K562 (cell line): ENCODE results near the gene ETFRF1. TPM values are rescaled to one million over a fixed set of nuclear protein-coding genes. Genes with fewer than 3 reads are reported as not detected.
A peak's percentile ranks its signal among the peaks of the same experiment; 100 is the strongest.

Experiments
- BACH1 ChIP-seq: fragments of 200-800 bp; sonication (Bioruptor generic); IDR thresholded peaks from 2 replicates; pipeline ENCODE4 v1.6.1; 2016; ENCODE audit warnings: missing genetic modification characterization, missing compliant biosample characterization
- C11orf30 ChIP-seq: fragments of 450-650 bp; IDR thresholded peaks from 2 replicates; pipeline ENCODE4 v1.6.1; 2016; ENCODE audit warnings: low read depth, mild to moderate bottlenecking
- CHD4 ChIP-seq: fragments of 200-600 bp; sonication (generic); IDR thresholded peaks from 3 replicates; pipeline ENCODE4 v1.6.1; 2012; ENCODE audit warnings: low read depth, mild to moderate bottlenecking, mixed read lengths, low read length, inconsistent platforms; ENCODE audit not compliant: insufficient read depth, insufficient replicate concordance, poor library complexity, severe bottlenecking
- ELF4 ChIP-seq: fragments of 450-650 bp; formaldehyde crosslinking; IDR thresholded peaks from 2 replicates; pipeline ENCODE4 v1.4.0; 2022; ENCODE audit warnings: missing genetic modification characterization
- HDAC1 ChIP-seq, 2 experiments: fragments of 450-650 bp; IDR thresholded peaks; 2 replicates each; pipeline ENCODE4 v1.6.1; 2016 to 2017; ENCODE audit warnings: inconsistent platforms in 1 of 2, mild to moderate bottlenecking in 1 of 2, moderate library complexity in 1 of 2
- KDM5B ChIP-seq: fragments of 200-600 bp; sonication (generic); IDR thresholded peaks from 2 replicates; pipeline ENCODE4 v1.6.1; 2012; ENCODE audit warnings: low read depth, mild to moderate bottlenecking, moderate library complexity, low read length, control low read depth, inconsistent platforms; ENCODE audit not compliant: insufficient replicate concordance
- LEF1 ChIP-seq: fragments of 450-650 bp; IDR thresholded peaks from 2 replicates; pipeline ENCODE4 v1.6.1; 2016; ENCODE audit warnings: mild to moderate bottlenecking
- MEF2A ChIP-seq: IDR thresholded peaks from 2 replicates; pipeline ENCODE4 v1.6.1; 2011; ENCODE audit warnings: low read depth, mild to moderate bottlenecking, low read length, moderate library complexity; ENCODE audit not compliant: control insufficient read depth
- MEIS2 ChIP-seq: fragments of 450-650 bp; IDR thresholded peaks from 2 replicates; pipeline ENCODE4 v1.6.1; 2014; ENCODE audit warnings: mild to moderate bottlenecking; ENCODE audit not compliant: partially characterized antibody
- MNT ChIP-seq, 2 experiments: fragments of 450-650 bp; conservative IDR thresholded peaks; 2 replicates each; pipeline ENCODE4 v1.6.1; 2017; ENCODE audit warnings: mild to moderate bottlenecking in 2 of 2, moderate library complexity in 2 of 2
- MTA1 ChIP-seq: fragments of 450-650 bp; IDR thresholded peaks from 2 replicates; pipeline ENCODE4 v1.6.1; 2017; ENCODE audit warnings: borderline replicate concordance
- MYBL2 ChIP-seq, 2 experiments: fragments of 450-650 bp in 1 of 2; sonication (generic) in 1 of 2; formaldehyde crosslinking in 1 of 2; IDR thresholded peaks; 2 replicates each; pipeline versions ENCODE4 v1.6.1 to v1.8.1; 2017 to 2022; ENCODE audit warnings: borderline replicate concordance in 1 of 2, inconsistent platforms in 1 of 2, low read depth in 1 of 2, mild to moderate bottlenecking in 1 of 2, missing genetic modification reagents in 1 of 2, moderate library complexity in 1 of 2
- RBBP5 ChIP-seq: fragments of 200-600 bp; sonication (generic); IDR thresholded peaks from 2 replicates; pipeline ENCODE4 v1.6.1; 2012; ENCODE audit warnings: borderline replicate concordance, mild to moderate bottlenecking, low read length, control low read depth, inconsistent platforms; ENCODE audit not compliant: insufficient read depth, poor library complexity, severe bottlenecking
- SAP30 ChIP-seq: fragments of 200-600 bp; sonication (generic); IDR thresholded peaks from 2 replicates; pipeline ENCODE4 v1.6.1; 2012; ENCODE audit warnings: borderline replicate concordance, low read depth, mild to moderate bottlenecking, moderate library complexity, low read length, control low read depth, inconsistent platforms; ENCODE audit not compliant: insufficient read depth, poor library complexity, severe bottlenecking
- SIN3A ChIP-seq, 2 experiments: fragments of 150-350 bp in 1 of 2; IDR thresholded peaks; 2 replicates each; pipeline ENCODE4 v1.6.1; 2011 to 2016; ENCODE audit warnings: borderline replicate concordance in 2 of 2, low read depth in 2 of 2, low read length in 2 of 2, mild to moderate bottlenecking in 2 of 2, moderate library complexity in 2 of 2; ENCODE audit not compliant: control insufficient read depth in 1 of 2
- TAF9B ChIP-seq: fragments of 450-650 bp; IDR thresholded peaks from 2 replicates; pipeline ENCODE4 v1.6.1; 2018; ENCODE audit warnings: mild to moderate bottlenecking; ENCODE audit not compliant: partially characterized antibody
- TAL1 ChIP-seq: fragments of 450-650 bp; IDR thresholded peaks from 2 replicates; pipeline ENCODE4 v1.6.1; 2016; ENCODE audit warnings: mild to moderate bottlenecking
- ZBTB1 ChIP-seq: sonication (generic); formaldehyde crosslinking; IDR thresholded peaks from 2 replicates; pipeline ENCODE4 v1.8.1; 2023; ENCODE audit warnings: missing genetic modification reagents, low read depth, mild to moderate bottlenecking, borderline replicate concordance
- ZNF347 ChIP-seq: fragments of 450-650 bp; formaldehyde crosslinking; IDR thresholded peaks from 2 replicates; pipeline ENCODE4 v1.4.0; 2020; ENCODE audit warnings: low read depth, mild to moderate bottlenecking, moderate library complexity
- ZNF436 ChIP-seq: fragments of 250-450, 450-650 bp; sonication (Bioruptor Pico); formaldehyde crosslinking; IDR thresholded peaks from 2 replicates; pipeline ENCODE4 v1.7.0; 2020; ENCODE audit warnings: mild to moderate bottlenecking
- polyA plus RNA-seq, 8 experiments: library from polyadenylated mRNA; depleted of rRNA in 4 of 8; stranded (reverse) in 5 of 8; unstranded in 3 of 8; fragments of >200 nt; fragmentation: Nextera tagmentation in 2 of 8; fragmentation: Illumina TruSeq in 1 of 8; extraction: Ambion mirVana in 2 of 8; extraction: Trizol in 1 of 8; gene quantifications; 2 replicates each; pipeline versions ENCODE4 v1.2.1 to v1.2.3, GENCODE V29; 2011 to 2014; ENCODE audit warnings: inconsistent platforms in 1 of 8, missing spikeins in 1 of 8
- total RNA-seq, 7 experiments: library from RNA; depleted of rRNA in 6 of 7; stranded (reverse); fragments of >200 nt in 6 of 7; fragmentation: Illumina TruSeq in 2 of 7; extraction: Trizol in 2 of 7; gene quantifications; 2 replicates each; pipeline versions ENCODE4 v1.2.1 to v1.2.3, GENCODE V29; 2011 to 2021; ENCODE audit warnings: low replicate concordance in 1 of 7
- TF ChIP-seq, protein P1 (sequence below): fragments of 450-650 bp; IDR thresholded peaks from 2 replicates; pipeline ENCODE4 v1.7.1; 2018; ENCODE audit warnings: mild to moderate bottlenecking, low read depth; ENCODE audit not compliant: partially characterized antibody

Gene ETFRF1
- total and polyA plus RNA-seq, 9 of the 15 experiments (the other 6 are each of a cell fraction or from before 2014, with no cell fraction given): 16.1 to 107 (median 33.7) TPM

DNA sequence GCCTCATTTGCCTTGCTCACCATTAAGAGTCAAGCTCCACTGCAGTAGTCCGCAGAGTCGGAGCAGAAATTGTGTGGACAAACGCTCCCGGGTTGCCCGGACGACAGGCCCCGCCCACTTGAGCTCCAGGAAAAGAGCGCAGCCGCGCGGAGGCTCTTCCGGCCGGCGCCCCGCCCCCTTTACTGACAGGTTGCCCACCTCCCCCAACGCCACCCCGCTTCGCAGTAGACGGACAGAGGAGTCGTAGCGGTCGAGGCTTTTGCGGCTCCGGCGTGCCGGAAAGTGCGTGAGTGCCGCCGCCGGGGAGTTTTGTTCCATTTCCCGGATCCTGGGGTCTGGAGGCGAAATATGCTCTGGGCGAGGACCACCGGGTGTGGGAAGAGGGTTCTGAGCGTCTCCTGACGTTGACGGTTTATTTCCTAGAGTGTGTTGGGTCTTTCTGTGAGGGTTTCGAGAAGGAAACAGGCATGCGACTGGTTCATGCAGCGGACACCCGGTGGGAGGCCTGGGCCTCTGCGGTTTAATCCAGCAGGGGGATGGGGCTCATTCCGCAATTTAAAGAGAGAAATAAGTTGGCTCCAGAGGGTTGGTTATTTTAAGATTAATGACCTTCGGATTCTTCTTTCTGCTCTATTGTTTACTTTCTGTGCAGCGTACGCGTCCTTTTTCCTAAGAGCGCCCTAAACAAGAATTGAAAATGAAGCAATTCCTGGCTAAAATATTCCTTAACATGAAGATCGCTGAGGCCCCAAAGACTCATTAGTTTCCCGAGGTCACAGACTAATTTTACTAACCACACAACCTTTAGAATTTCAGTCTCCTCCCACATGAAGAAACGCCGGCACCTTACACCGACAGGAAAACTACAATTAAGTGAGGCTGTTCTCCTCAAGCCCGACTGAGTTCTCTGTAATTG lies at the start of gene ETFRF1, which contains the start of gene DNAI7 (continued):
- TF ChIP-seq HDAC1 (IDR thresholded peaks at IDR 0.05) (peak; percentile 31 to 70; a peak in 1 of 4 replicates), ZNF347 (CRISPR knock-in tag) (no peak), MEIS2 (peak; percentile 77), SAP30 (peak; percentile 85), ELF4 (CRISPR knock-in tag) (no peak), MTA1 (0 out of 2 replicates have a peak, but pooled peaks have one; percentile 31), MYBL2 (IDR thresholded peaks at IDR 0.05; ENCODE audit: low read depth) (no peak), MYBL2 (CRISPR knock-in tag; IDR thresholded peaks at IDR 0.05; ENCODE audit: borderline replicate concordance) (no peak), RBBP5 (peak; percentile 77), LEF1 (peak; percentile 60; the same call in 1 of the 2 replicates), TAL1 (0 out of 2 replicates have a peak, but pooled peaks have one; percentile 5), KDM5B (peak; percentile 89), SIN3A (IDR thresholded peaks at IDR 0.05; ENCODE audit: borderline replicate concordance in 2 of 2, control insufficient read depth in 1 of 2, low read depth in 2 of 2, low read length in 2 of 2) (peak; percentile 83 to 86; a peak in 3 of 4 replicates), CHD4 (no peak), C11orf30 (0 out of 2 replicates have a peak, but pooled peaks have one; percentile 31), ZNF436 (CRISPR knock-in tag) (no peak), MEF2A (no peak), ZBTB1 (CRISPR knock-in tag) (peak; percentile 95), TAF9B (peak; percentile 88), BACH1 (no peak), MNT (conservative IDR thresholded peaks at IDR 0.05) (peak; percentile 66 to 77)
- TF ChIP-seq, protein P1, sequence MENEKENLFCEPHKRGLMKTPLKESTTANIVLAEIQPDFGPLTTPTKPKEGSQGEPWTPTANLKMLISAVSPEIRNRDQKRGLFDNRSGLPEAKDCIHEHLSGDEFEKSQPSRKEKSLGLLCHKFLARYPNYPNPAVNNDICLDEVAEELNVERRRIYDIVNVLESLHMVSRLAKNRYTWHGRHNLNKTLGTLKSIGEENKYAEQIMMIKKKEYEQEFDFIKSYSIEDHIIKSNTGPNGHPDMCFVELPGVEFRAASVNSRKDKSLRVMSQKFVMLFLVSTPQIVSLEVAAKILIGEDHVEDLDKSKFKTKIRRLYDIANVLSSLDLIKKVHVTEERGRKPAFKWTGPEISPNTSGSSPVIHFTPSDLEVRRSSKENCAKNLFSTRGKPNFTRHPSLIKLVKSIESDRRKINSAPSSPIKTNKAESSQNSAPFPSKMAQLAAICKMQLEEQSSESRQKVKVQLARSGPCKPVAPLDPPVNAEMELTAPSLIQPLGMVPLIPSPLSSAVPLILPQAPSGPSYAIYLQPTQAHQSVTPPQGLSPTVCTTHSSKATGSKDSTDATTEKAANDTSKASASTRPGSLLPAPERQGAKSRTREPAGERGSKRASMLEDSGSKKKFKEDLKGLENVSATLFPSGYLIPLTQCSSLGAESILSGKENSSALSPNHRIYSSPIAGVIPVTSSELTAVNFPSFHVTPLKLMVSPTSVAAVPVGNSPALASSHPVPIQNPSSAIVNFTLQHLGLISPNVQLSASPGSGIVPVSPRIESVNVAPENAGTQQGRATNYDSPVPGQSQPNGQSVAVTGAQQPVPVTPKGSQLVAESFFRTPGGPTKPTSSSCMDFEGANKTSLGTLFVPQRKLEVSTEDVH: peak; percentile 40
